K562 (cell line): Measurements from ENCODE around the gene ARHGAP28. TPM values are rescaled to one million over a fixed set of nuclear protein-coding genes. Genes with fewer than 3 reads are reported as not detected.

ENCODE experiments used
- ATAC-seq: fragments of 200-7000 bp; cut with Tn5 transposase; 3 replicates; pipeline ENCODE4 v1.9.1; 2020; ENCODE audit warnings: moderate library complexity
- BruUV-seq: library from RNA; stranded (reverse); fragments of 400-500 nt; replicated peaks from 2 replicates; lab custom pipeline; 2021; lab: Mats Ljungman, UMichigan
- CTCF ChIA-PET: fragments of 300-600 bp; formaldehyde crosslinking; extraction: SDS; loops from one replicate; lab custom pipeline; 2021; ENCODE audit warnings: low intra/inter-chr PET ratio; lab: Yijun Ruan, JAX
- POLR2A ChIA-PET: fragments of 300-600, 350-650 bp; sonication (Branson Sonifier 250); formaldehyde crosslinking; extraction: SDS; loops from one replicate; lab custom pipeline; 2021; ENCODE audit warnings: antibody characterized with exemption, inconsistent platforms; lab: Yijun Ruan, JAX
- DNase-seq, 4 experiments: peaks; one replicate each; pipeline versions ENCODE4 v3.0.0 to v3.0.0-alpha.2; 2011 to 2018; ENCODE audit warnings: low spot score in 3 of 4, mixed read lengths in 3 of 4; ENCODE audit errors: extremely low read depth in 1 of 4
- FAIRE-seq: peaks from 2 replicates; lab custom pipeline; 2011; peaks lifted over from hg19 to GRCh38; lab: Jason Lieb, UNC
- H2AFZ ChIP-seq: 2 replicates; pipeline ENCODE4 v1.6.0; 2011; ENCODE audit warnings: low read depth, low read length, control low read depth, inconsistent platforms
- H3K27ac ChIP-seq: fragments of 200-600 bp; 3 replicates; pipeline ENCODE4 v1.8.0; 2011; ENCODE audit warnings: low read depth, mild to moderate bottlenecking, control low read depth, inconsistent platforms, low read length, moderate library complexity, mixed read lengths; ENCODE audit errors: extremely low read depth
- H3K27me3 ChIP-seq, 2 experiments: fragments of 300-600 bp in 1 of 2; 2 replicates in 1 of 2; 3 replicates in 1 of 2; pipeline versions ENCODE4 v1.6.0 to v1.8.0; 2011; ENCODE audit warnings: inconsistent platforms in 2 of 2, low read length in 2 of 2, mild to moderate bottlenecking in 1 of 2, mixed read lengths in 1 of 2, moderate library complexity in 1 of 2; ENCODE audit not compliant: control insufficient read depth in 2 of 2, insufficient read depth in 2 of 2
- H3K36me3 ChIP-seq: fragments of 300-600 bp; 3 replicates; pipeline ENCODE4 v1.8.0; 2011; ENCODE audit warnings: mild to moderate bottlenecking, low read length, inconsistent platforms; ENCODE audit not compliant: control insufficient read depth, insufficient read depth
- H3K4me1 ChIP-seq, 2 experiments: fragments of 200-600 bp in 1 of 2; replicated peaks in 1 of 2; 2 replicates in 1 of 2; 3 replicates in 1 of 2; pipeline versions ENCODE4 v1.5.1 to v1.8.0; 2011; ENCODE audit warnings: inconsistent platforms in 2 of 2, low read length in 2 of 2, mild to moderate bottlenecking in 1 of 2, mixed read lengths in 1 of 2, moderate library complexity in 1 of 2; ENCODE audit not compliant: control insufficient read depth in 2 of 2, insufficient read depth in 2 of 2
- H3K4me2 ChIP-seq: 2 replicates; pipeline ENCODE4 v1.6.1; 2011; ENCODE audit warnings: low read length, control low read depth, inconsistent platforms, mixed read lengths; ENCODE audit not compliant: insufficient read depth
- H3K4me3 ChIP-seq: fragments of 200-600 bp; sonication (generic), shearing (Covaris generic); 2 replicates; pipeline ENCODE4 v1.5.1; 2016; ENCODE audit warnings: control low read depth, inconsistent platforms
- H3K79me2 ChIP-seq: fragments of 200-600 bp; 3 replicates; pipeline ENCODE4 v1.8.0; 2011; ENCODE audit warnings: low read length, inconsistent platforms; ENCODE audit not compliant: control insufficient read depth, insufficient read depth
- H3K9ac ChIP-seq, 2 experiments: 2 replicates each; pipeline versions ENCODE4 v1.6.0 to v1.6.1; 2011; ENCODE audit warnings: low read depth in 2 of 2, low read length in 2 of 2, control low read depth in 1 of 2, inconsistent platforms in 1 of 2, mild to moderate bottlenecking in 1 of 2, mixed read lengths in 1 of 2; ENCODE audit not compliant: insufficient read depth in 1 of 2
- H3K9me1 ChIP-seq: one replicate; pipeline ENCODE4 v1.6.0; 2011; ENCODE audit warnings: inconsistent platforms, mild to moderate bottlenecking, low read length, moderate library complexity; ENCODE audit not compliant: control insufficient read depth, insufficient read depth
- H3K9me3 ChIP-seq: replicated peaks from 2 replicates; pipeline ENCODE4 v1.5.1; 2011; ENCODE audit warnings: low read depth, low read length, inconsistent platforms; ENCODE audit not compliant: control insufficient read depth, insufficient read depth
- H4K20me1 ChIP-seq: replicated peaks from 2 replicates; pipeline ENCODE4 v1.6.1; 2011; ENCODE audit warnings: low read length, inconsistent platforms, mixed read lengths; ENCODE audit not compliant: control insufficient read depth, insufficient read depth
- CEBPB ChIP-seq: fragments of 450-650 bp; IDR thresholded peaks from 2 replicates; pipeline ENCODE4 v1.6.1; 2016; ENCODE audit warnings: missing genetic modification characterization, missing compliant biosample characterization
- CEBPG ChIP-seq, 3 experiments: fragments of 200-800 bp in 1 of 3; sonication (Bioruptor generic) in 1 of 3; sonication (generic) in 1 of 3; formaldehyde crosslinking in 1 of 3; IDR thresholded peaks in 2 of 3; conservative IDR thresholded peaks in 1 of 3; 2 replicates each; pipeline versions ENCODE4 v1.6.1 to v1.8.0; 2016 to 2022; ENCODE audit warnings: missing compliant biosample characterization in 2 of 3, missing genetic modification characterization in 2 of 3, mild to moderate bottlenecking in 1 of 3, missing genetic modification reagents in 1 of 3
- GATAD2A ChIP-seq: fragments of 450-650 bp; IDR thresholded peaks from 2 replicates; pipeline ENCODE4 v1.6.1; 2017
- HDGF ChIP-seq: fragments of 450-650 bp; IDR thresholded peaks from 2 replicates; pipeline ENCODE4 v1.6.1; 2016
- HSF4 ChIP-seq: fragments of 250-450 bp; sonication (Bioruptor Pico); IDR thresholded peaks from 2 replicates; pipeline ENCODE4 v2.1.2; 2022; ENCODE audit warnings: mild to moderate bottlenecking, moderate library complexity, borderline replicate concordance
- WGBS: fragments of 100-300 bp; shearing (Covaris generic); methylation state at CpG from one replicate; pipeline ENCODE4 v1.1.6; 2016; ENCODE audit warnings: low coverage, mixed read lengths; ENCODE audit not compliant: insufficient coverage; ENCODE audit errors: missing lambda C conversion rate; 5-methylcytosine and 5-hydroxymethylcytosine counted together
- in situ Hi-C: fragments of 300-500 bp; cut with MboI; formaldehyde crosslinking; loops from 4 replicates; pipeline ENCODE4 v1.15.0; 2018; ENCODE audit warnings: inconsistent platforms, mixed read lengths
- intact Hi-C: fragments of 100-400 bp; cut with micrococcal nuclease; formaldehyde crosslinking; loops from 2 replicates; pipeline ENCODE4 v1.14.2; 2022
- polyA plus RNA-seq, 8 experiments: library from polyadenylated mRNA; depleted of rRNA in 4 of 8; stranded (reverse) in 5 of 8; unstranded in 3 of 8; fragments of >200 nt; fragmentation: Nextera tagmentation in 2 of 8; fragmentation: Illumina TruSeq in 1 of 8; extraction: Ambion mirVana in 2 of 8; extraction: Trizol in 1 of 8; gene quantifications; 2 replicates each; pipeline versions ENCODE4 v1.2.1 to v1.2.3, GENCODE V29; 2011 to 2014; ENCODE audit warnings: inconsistent platforms in 1 of 8, missing spikeins in 1 of 8
- total RNA-seq, 7 experiments: library from RNA; depleted of rRNA in 6 of 7; stranded (reverse); fragments of >200 nt in 6 of 7; fragmentation: Illumina TruSeq in 2 of 7; extraction: Trizol in 2 of 7; gene quantifications; 2 replicates each; pipeline versions ENCODE4 v1.2.1 to v1.2.3, GENCODE V29; 2011 to 2021; ENCODE audit warnings: low replicate concordance in 1 of 7
- TF ChIP-seq, protein P1 (sequence below): fragments of 250-450 bp; sonication (Bioruptor Pico); IDR thresholded peaks from 2 replicates; pipeline ENCODE4 v1.5.0; 2021
- TF ChIP-seq, protein P2 (sequence below): fragments of 450-650 bp; IDR thresholded peaks from 2 replicates; pipeline ENCODE4 v1.6.1; 2017; ENCODE audit warnings: antibody characterized with exemption
- TF ChIP-seq, protein P3 (sequence below), 2 experiments: fragments of 450-650 bp in 1 of 2; sonication (generic) in 1 of 2; formaldehyde crosslinking in 1 of 2; IDR thresholded peaks in 1 of 2; conservative IDR thresholded peaks in 1 of 2; 2 replicates each; pipeline versions ENCODE4 v1.6.1 to v1.8.1; 2016 to 2023; ENCODE audit warnings: mild to moderate bottlenecking in 2 of 2, moderate library complexity in 2 of 2, inconsistent platforms in 1 of 2, missing genetic modification reagents in 1 of 2

The ARHGAP28 gene
- total and polyA plus RNA-seq, 9 of the 15 experiments (the other 6 are each of a cell fraction or from before 2014, with no cell fraction given), result 0.93 to 5.9 (median 5.0) TPM

DNA sequence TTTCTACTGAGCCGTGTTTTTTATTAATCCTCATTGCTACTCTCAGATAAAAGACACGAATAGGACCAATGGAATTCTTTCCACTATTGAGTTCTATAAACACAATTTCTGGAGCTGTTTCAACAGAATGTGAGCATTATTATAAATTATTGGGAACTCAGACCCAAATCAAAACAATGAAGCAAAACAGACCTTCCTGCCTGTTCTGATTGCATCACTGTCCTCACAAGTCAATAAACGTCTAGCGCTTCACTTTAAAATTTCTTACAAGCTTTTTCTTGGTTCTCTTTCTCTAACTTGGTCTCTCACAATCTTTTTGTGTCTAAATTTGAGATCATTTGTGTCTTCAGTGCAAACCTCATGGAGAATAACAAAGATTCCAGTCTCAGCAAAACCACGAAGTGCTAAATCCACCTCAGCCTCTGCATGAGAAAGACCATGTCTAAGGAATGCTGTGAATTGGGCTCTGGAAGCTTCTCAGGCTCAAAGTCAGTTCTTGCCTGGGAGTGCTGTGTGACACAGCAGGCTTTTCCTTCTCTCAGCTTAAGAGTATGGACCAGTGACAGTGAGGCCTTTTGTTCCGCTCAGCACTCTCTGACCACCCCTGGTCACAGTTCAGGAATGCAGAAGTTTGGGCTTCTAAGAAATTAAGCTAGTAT lies 22.8 kb downstream of the ARHGAP28 start:
- in situ Hi-C loops (no loop called here), intact Hi-C loops (no loop called here)
- no peak overlapping the region for H3K9ac ChIP-seq
- H3K4me3 ChIP-seq, result no peak overlapping the region
- no peaks in the 10 kb centered on the region for H3K4me1 ChIP-seq
- H3K9me3 ChIP-seq, result no peaks in the 10 kb centered on the region
- H3K27ac ChIP-seq, result no peak overlapping the region
- no peak for DNase-seq
- no peak overlapping the region for H2AFZ ChIP-seq
- no peak overlapping the region for H3K4me2 ChIP-seq
- ATAC-seq, result peak; percentile 32; the same call in 2 of the 3 replicates
- peak; percentile 24; the same call in 1 of the 2 replicates for TF ChIP-seq CEBPB (tag)
- TF ChIP-seq HSF4, result no peak
- TF ChIP-seq, protein P1, sequence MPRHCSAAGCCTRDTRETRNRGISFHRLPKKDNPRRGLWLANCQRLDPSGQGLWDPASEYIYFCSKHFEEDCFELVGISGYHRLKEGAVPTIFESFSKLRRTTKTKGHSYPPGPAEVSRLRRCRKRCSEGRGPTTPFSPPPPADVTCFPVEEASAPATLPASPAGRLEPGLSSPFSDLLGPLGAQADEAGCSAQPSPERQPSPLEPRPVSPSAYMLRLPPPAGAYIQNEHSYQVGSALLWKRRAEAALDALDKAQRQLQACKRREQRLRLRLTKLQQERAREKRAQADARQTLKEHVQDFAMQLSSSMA (CRISPR knock-in tag), result no peak
- TF ChIP-seq, protein P2, sequence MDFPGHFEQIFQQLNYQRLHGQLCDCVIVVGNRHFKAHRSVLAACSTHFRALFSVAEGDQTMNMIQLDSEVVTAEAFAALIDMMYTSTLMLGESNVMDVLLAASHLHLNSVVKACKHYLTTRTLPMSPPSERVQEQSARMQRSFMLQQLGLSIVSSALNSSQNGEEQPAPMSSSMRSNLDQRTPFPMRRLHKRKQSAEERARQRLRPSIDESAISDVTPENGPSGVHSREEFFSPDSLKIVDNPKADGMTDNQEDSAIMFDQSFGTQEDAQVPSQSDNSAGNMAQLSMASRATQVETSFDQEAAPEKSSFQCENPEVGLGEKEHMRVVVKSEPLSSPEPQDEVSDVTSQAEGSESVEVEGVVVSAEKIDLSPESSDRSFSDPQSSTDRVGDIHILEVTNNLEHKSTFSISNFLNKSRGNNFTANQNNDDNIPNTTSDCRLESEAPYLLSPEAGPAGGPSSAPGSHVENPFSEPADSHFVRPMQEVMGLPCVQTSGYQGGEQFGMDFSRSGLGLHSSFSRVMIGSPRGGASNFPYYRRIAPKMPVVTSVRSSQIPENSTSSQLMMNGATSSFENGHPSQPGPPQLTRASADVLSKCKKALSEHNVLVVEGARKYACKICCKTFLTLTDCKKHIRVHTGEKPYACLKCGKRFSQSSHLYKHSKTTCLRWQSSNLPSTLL, result no peak
- no peak for TF ChIP-seq HDGF
- TF ChIP-seq GATAD2A, result no peak
- TF ChIP-seq, protein P3, sequence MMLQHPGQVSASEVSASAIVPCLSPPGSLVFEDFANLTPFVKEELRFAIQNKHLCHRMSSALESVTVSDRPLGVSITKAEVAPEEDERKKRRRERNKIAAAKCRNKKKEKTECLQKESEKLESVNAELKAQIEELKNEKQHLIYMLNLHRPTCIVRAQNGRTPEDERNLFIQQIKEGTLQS (IDR thresholded peaks at IDR 0.05), result peak; percentile 34
- TF ChIP-seq, protein P3 (CRISPR knock-in tag; conservative IDR thresholded peaks at IDR 0.05), result no peak
- no peak for TF ChIP-seq CEBPG (CRISPR knock-in tag; IDR thresholded peaks at IDR 0.05)
- peak in 1 of 2 experiments; percentile 78; a peak in 1 of 4 replicates for TF ChIP-seq CEBPG (tag; conservative IDR thresholded peaks at IDR 0.05 in 1 of 2, IDR thresholded peaks at IDR 0.05 in 1 of 2)
- ChIA-PET POLR2A (interaction anchor here (1.3 to 1.5 kb wide), 3 partner anchors 12 to 15 kb away, joined by 3 to 5 read pairs (median 4); no protein-coding TSS in a partner anchor), CTCF (no interaction called here)
- FAIRE-seq, result no peak
- no peaks in the 10 kb centered on the region for H3K9me1 ChIP-seq
- no peaks in the 10 kb centered on the region for H4K20me1 ChIP-seq
- 19% methylated on average over 6 of the region's 6 CpGs for WGBS
- no TSS peak for BruUV-seq
- no peaks in the 10 kb centered on the region for H3K79me2 ChIP-seq
- H3K27me3 ChIP-seq, result peaks cover 5 to 9% of the 10 kb centered on the region in 2 experiments; a peak in 2 of 5 replicates
- H3K36me3 ChIP-seq, result no peaks in the 10 kb centered on the region
